Vein endothelial cell (primary cell): Measurements from ENCODE around the gene TRIM51. TPM values are rescaled to one million over a fixed set of nuclear protein-coding genes. Genes with fewer than 3 reads are reported as not detected.

ENCODE experiments used
- small RNA-seq: library from RNA; depleted of rRNA; stranded (forward); fragments of <200 nt; gene quantifications from one replicate; pipeline ENCODE3, GENCODE V24; 2012
- total RNA-seq: library from RNA; depleted of rRNA; stranded (reverse); fragments of >200 nt; gene quantifications from 2 replicates; pipeline ENCODE4 v1.2.3, GENCODE V29; 2012

The TRIM51 gene, protein sequence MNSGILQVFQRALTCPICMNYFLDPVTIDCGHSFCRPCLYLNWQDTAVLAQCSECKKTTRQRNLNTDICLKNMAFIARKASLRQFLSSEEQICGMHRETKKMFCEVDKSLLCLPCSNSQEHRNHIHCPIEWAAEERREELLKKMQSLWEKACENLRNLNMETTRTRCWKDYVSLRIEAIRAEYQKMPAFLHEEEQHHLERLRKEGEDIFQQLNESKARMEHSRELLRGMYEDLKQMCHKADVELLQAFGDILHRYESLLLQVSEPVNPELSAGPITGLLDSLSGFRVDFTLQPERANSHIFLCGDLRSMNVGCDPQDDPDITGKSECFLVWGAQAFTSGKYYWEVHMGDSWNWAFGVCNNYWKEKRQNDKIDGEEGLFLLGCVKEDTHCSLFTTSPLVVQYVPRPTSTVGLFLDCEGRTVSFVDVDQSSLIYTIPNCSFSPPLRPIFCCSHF
- total RNA-seq: not detected in 2 replicates

GRCh38 chr11:55882997-55883396 is at the start of gene TRIM51:
Gene TRIM51 (plus strand): TSS chr11:55883297. CDS start chr11:55885429, 2,132 bp downstream.

GRCh38 chr11:55838452-55838851 is 44.6 kb upstream of the TRIM51 start, which contains the start of gene OR5D16:
Gene OR5D16 (plus strand): TSS chr11:55838752. CDS start chr11:55838752, 0 bp downstream.

DNA sequence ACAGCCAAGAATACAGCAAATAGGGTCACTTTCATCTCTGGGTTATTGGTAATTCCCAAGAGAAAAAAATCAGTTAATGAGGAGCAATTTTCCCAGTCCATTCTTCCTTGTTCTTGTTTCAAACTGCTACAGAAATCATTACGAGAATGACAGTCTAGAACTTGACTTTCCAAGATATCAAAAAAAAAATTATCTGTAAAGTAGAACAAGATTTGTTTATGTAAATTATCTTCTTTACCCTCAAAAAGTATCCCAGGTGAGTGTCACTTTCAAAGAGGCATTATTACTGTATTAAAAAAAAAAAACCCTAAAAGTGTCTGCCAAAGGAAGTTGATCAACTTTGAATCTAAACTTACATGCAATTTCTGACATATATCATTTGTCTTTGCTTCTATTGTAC is 31.4 kb downstream of the TRIM51 start, which contains the start of gene OR5W2:
Gene OR5W2, minus strand, starts transcription at position 101 of the 400 bp plus-strand sequence. Its CDS starts 0 bp downstream, at position 101.

DNA sequence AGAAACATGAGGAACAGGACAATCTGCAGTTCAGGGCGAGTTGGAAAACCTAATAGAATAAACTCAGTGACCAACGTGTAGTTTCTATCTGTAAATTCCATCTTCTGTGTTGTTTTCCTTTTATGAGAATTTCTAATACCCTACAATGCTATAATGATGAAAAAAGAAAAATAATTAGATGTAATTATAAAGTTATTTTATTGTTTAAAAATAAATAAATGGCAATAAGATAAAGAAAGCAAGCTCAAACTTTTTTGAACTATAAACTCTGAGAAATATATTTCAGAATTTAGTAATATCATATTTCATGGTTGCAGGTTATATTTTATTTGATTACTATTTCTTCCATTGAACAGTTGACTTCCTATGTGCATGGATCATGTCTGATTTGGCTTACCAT is 53.2 kb downstream of the TRIM51 start, which contains the start of gene OR5I1:
Gene OR5I1, minus strand, starts transcription at position 101 of the 400 bp plus-strand sequence. Its CDS starts 0 bp downstream, at position 101.

Small RNA genes lying within 50 kb of the gene (small RNA-seq; reads per million reads assigned to genes)
- gene AC036111.3: not detected

Other genes with a start within 250 kb of the TRIM51 start
- gene OR4P4, start 248.2 kb upstream of the TRIM51 start, total RNA-seq: not detected in 2 replicates
- gene OR4S2, start 235.0 kb upstream of the TRIM51 start, total RNA-seq: not detected in 2 replicates
- gene OR4C6, start 221.1 kb upstream of the TRIM51 start, total RNA-seq: not detected in 2 replicates
- gene OR5D13, start 109.9 kb upstream of the TRIM51 start, total RNA-seq: not detected in 2 replicates
- gene OR5D14, start 87.7 kb upstream of the TRIM51 start, total RNA-seq: not detected in 2 replicates
- not detected in 2 replicates for gene OR5L1, start 71.9 kb upstream of the TRIM51 start, total RNA-seq
- gene OR5D18, start 63.7 kb upstream of the TRIM51 start, total RNA-seq: not detected in 2 replicates
- gene OR5L2, start 56.1 kb upstream of the TRIM51 start, total RNA-seq: not detected in 2 replicates
- not detected in 2 replicates for gene OR5D16, start 44.5 kb upstream of the TRIM51 start, total RNA-seq
- not detected in 2 replicates for gene OR5W2, start 31.3 kb downstream of the TRIM51 start, total RNA-seq
- not detected in 2 replicates for gene OR5I1, start 53.1 kb downstream of the TRIM51 start, total RNA-seq
- not detected in 2 replicates for gene OR10AG1, start 86.6 kb downstream of the TRIM51 start, total RNA-seq
- gene OR5F1, start 111.3 kb downstream of the TRIM51 start, total RNA-seq: not detected in 2 replicates
- gene OR5AS1, start 144.4 kb downstream of the TRIM51 start, total RNA-seq: not detected in 2 replicates
- not detected in 2 replicates for gene OR8I2, start 210.0 kb downstream of the TRIM51 start, total RNA-seq
- not detected in 2 replicates for gene OR8H2, start 220.4 kb downstream of the TRIM51 start, total RNA-seq
- not detected in 2 replicates for gene OR8H3, start 239.1 kb downstream of the TRIM51 start, total RNA-seq